Esophagus squamous epithelium (tissue), 4 donors: Measurements from ENCODE around the gene EML1.

Source experiments
- CTCF ChIP-seq, 6 experiments: fragments of 450-650 bp in 4 of 6; fragments of 200-600 bp in 2 of 6; sonication (generic) in 2 of 6; IDR thresholded peaks; one replicate each; pipeline ENCODE4 v1.5.1; 2016 to 2019; ENCODE audit warnings: antibody characterized with exemption in 6 of 6, mild to moderate bottlenecking in 4 of 6, moderate library complexity in 4 of 6
- POLR2A ChIP-seq, 4 donors: fragments of 450-650 bp; IDR thresholded peaks; one replicate each; pipeline ENCODE4 v1.6.1; 2017; ENCODE audit warnings: antibody characterized with exemption in 4 of 4, mild to moderate bottlenecking in 4 of 4, moderate library complexity in 3 of 4

GRCh38 chr14:99774556-99775307 lies 18.5 kb upstream of the EML1 start:
- TF ChIP-seq CTCF (IDR thresholded peaks at IDR 0.05) (no peak), POLR2A (IDR thresholded peaks at IDR 0.05) (no peak)
